Measurements from ENCODE around the gene NEMP1. TPM values are rescaled to one million over a fixed set of nuclear protein-coding genes. Genes with fewer than 3 reads are reported as not detected.

NEMP1 gene
- total RNA-seq, 1 experiment from 2014 or later, result 63.2 TPM

GRCh38 chr12:57096099-57096572, 17.5 kb upstream of the NEMP1 start:
- CTCF ChIA-PET, result interaction anchor here (1.2 to 2.8 kb wide), 2 partner anchors 16 to 27 kb away, joined by 4 to 8 read pairs; partner anchors contain the start of gene STAT6
- H3K4me3 Mint-ChIP-seq (ENCODE audit: low read depth, unreplicated experiment), result no peak overlapping the region
- H3K9me3 Mint-ChIP-seq (ENCODE audit: low read depth, unreplicated experiment), result no peaks in the 10 kb centered on the region
- no peak for TF ChIP-seq CTCF (IDR thresholded peaks at IDR 0.05; ENCODE audit: unreplicated experiment)
- H3K27me3 Mint-ChIP-seq (ENCODE audit: unreplicated experiment), result no peaks in the 10 kb centered on the region
- peaks cover 32% of the 10 kb centered on the region for H3K4me1 Mint-ChIP-seq (ENCODE audit: low read depth, unreplicated experiment)
- DNase-seq, result no peak
- intact Hi-C loops (cut with micrococcal nuclease; ENCODE audit: unreplicated experiment), result no loop called here
- H3K36me3 Mint-ChIP-seq (ENCODE audit: insufficient read depth, unreplicated experiment), result peaks cover 86% of the 10 kb centered on the region
- no peak overlapping the region for H3K27ac Mint-ChIP-seq (ENCODE audit: unreplicated experiment)
- no TSS peak for BruUV-seq (replicated peaks)

- BruUV-seq (replicated peaks), result no TSS peak
- CTCF ChIA-PET, result no interaction called here
- intact Hi-C loops (cut with micrococcal nuclease; ENCODE audit: unreplicated experiment), result no loop called here
- TF ChIP-seq CTCF (IDR thresholded peaks at IDR 0.05; ENCODE audit: unreplicated experiment), result no peak
- DNase-seq, result no peak
- Mint-ChIP-seq H3K27me3 (ENCODE audit: unreplicated experiment) (no peaks in the 10 kb centered on the region), H3K27ac (ENCODE audit: unreplicated experiment) (peak overlapping the region; percentile 23), H3K9me3 (ENCODE audit: low read depth, unreplicated experiment) (no peaks in the 10 kb centered on the region), H3K36me3 (ENCODE audit: insufficient read depth, unreplicated experiment) (peaks cover 88% of the 10 kb centered on the region), H3K4me1 (ENCODE audit: low read depth, unreplicated experiment) (peaks cover 35% of the 10 kb centered on the region), H3K4me3 (ENCODE audit: low read depth, unreplicated experiment) (no peak overlapping the region)
These were observed 16.8 kb upstream of the NEMP1 start for GRCh38 chr12:57095440-57095839.

GRCh38 chr12:57094208-57095160, 15.9 kb upstream of the NEMP1 start:
- Mint-ChIP-seq H3K36me3 (ENCODE audit: insufficient read depth, unreplicated experiment) (peaks cover 88% of the 10 kb centered on the region), H3K27me3 (ENCODE audit: unreplicated experiment) (no peaks in the 10 kb centered on the region), H3K4me3 (ENCODE audit: low read depth, unreplicated experiment) (no peak overlapping the region), H3K9me3 (ENCODE audit: low read depth, unreplicated experiment) (no peaks in the 10 kb centered on the region), H3K27ac (ENCODE audit: unreplicated experiment) (peak overlapping the region; percentile 58), H3K4me1 (ENCODE audit: low read depth, unreplicated experiment) (peaks cover 40% of the 10 kb centered on the region)
- TF ChIP-seq CTCF (IDR thresholded peaks at IDR 0.05; ENCODE audit: unreplicated experiment), result no peak
- CTCF ChIA-PET, result interaction anchor here (0.7 to 2.3 kb wide), 5 partner anchors 14 to 82 kb away, joined by 3 to 21 read pairs (median 3); partner anchors contain the start of gene STAT6
- DNase-seq, result no peak
- BruUV-seq (replicated peaks), result no TSS peak
- intact Hi-C loops (cut with micrococcal nuclease; ENCODE audit: unreplicated experiment), result no loop called here

GRCh38 chr12:57093415-57094207, 15.0 kb upstream of the NEMP1 start:
- peak overlapping the region; percentile 41 for H3K4me3 Mint-ChIP-seq (ENCODE audit: low read depth, unreplicated experiment)
- peaks cover 91% of the 10 kb centered on the region for H3K36me3 Mint-ChIP-seq (ENCODE audit: insufficient read depth, unreplicated experiment)
- H3K9me3 Mint-ChIP-seq (ENCODE audit: low read depth, unreplicated experiment), result no peaks in the 10 kb centered on the region
- peak; percentile 78 for DNase-seq
- intact Hi-C loops (cut with micrococcal nuclease; ENCODE audit: unreplicated experiment), result loop anchor here (1.0 kb wide), 1 partner anchor 24 kb away; no protein-coding TSS in a partner anchor
- peaks cover 40% of the 10 kb centered on the region for H3K4me1 Mint-ChIP-seq (ENCODE audit: low read depth, unreplicated experiment)
- peak overlapping the region; percentile 47 for H3K27ac Mint-ChIP-seq (ENCODE audit: unreplicated experiment)
- CTCF ChIA-PET, result interaction anchor here (0.7 to 2.3 kb wide), 5 partner anchors 15 to 83 kb away, joined by 3 to 21 read pairs (median 3); partner anchors contain the start of gene STAT6
- H3K27me3 Mint-ChIP-seq (ENCODE audit: unreplicated experiment), result no peaks in the 10 kb centered on the region
- TF ChIP-seq CTCF (IDR thresholded peaks at IDR 0.05; ENCODE audit: unreplicated experiment), result peak; percentile 73
- no TSS peak for BruUV-seq (replicated peaks)
